GM18951 (cell line): ENCODE measurements around the gene PIK3R6.

Source experiments
- POLR2A ChIP-seq: IDR thresholded peaks from 4 replicates; pipeline ENCODE4 v1.6.1; 2011; ENCODE audit warnings: mild to moderate bottlenecking; ENCODE audit not compliant: insufficient read length, insufficient read depth; ENCODE audit errors: extremely low read depth
- in situ Hi-C: fragments of 300-500 bp; cut with MboI; formaldehyde crosslinking; loops from one replicate; pipeline ENCODE4 v1.12.0; 2022; ENCODE audit warnings: low sequenced_read_pairs, mixed read lengths, inconsistent platforms; ENCODE audit not compliant: unreplicated experiment

Gene PIK3R6

DNA sequence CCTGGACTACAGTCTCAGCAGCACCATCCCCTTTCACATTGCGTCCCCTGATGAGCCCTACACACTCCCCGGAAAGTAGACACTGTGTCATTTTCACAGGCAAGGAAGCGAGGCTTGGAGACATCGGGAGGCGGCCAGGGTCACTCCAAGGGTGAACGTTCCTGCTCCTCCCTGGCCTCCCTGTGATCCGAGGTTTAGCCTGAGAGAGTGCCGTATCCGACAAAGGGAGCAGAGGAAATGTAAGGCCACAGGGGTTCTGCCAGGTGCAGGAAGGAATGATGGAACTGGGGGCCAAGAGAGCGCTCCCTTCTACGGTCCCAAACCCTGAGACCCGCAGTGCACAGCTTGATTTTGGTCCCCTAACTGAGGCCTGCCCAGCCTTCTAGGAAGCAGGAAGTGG, 8.0 kb upstream of the PIK3R6 start:
- TF ChIP-seq POLR2A = no peak
- in situ Hi-C loops = no loop called here

DNA sequence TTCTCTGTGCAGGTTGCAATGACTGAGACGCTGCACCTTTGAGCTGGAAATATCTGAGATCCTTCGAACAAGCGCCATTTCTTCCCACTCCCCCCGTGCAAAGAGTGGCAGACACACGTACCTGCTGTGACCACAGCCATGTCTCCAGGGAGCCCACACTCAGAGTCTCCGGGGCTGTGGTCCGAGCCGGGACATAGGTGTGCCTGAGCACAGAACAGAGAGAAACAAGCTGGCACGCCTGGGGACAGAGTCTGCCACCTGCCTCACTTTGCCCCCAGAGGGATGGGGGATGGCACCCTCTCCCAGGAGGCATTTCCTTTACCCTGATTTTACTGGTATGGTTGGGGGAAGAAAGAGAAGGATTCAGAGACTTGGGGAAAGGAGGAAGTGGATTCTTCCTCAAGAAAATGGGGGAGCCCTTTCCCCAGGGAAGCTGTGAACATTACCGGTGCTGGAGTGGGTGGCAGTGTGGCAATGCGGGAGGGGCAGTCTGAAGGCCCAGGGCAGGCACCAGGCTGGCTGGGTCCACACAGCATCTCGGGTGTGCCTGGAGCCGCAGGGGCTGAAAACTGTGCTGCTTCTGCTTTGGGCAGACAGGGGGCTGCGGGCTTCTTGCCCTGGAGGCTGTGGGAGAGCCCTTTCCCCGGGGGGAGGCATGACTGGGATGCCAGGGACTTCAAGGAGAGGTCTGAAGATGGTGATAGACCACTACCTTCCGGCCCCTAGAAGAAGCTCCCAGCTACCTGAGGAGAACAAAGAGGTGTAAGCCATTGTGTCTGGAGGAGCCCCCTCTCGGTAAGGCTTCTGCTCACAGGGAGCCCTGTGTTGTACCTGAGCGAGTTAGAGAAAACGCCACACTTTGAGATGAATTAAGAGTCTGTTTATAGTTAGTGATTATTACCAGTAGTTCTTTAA, 6.6 kb upstream of the PIK3R6 start:
- in situ Hi-C loops = no loop called here
- no peak for TF ChIP-seq POLR2A

GRCh38 chr17:8872705-8873435, 5.4 kb upstream of the PIK3R6 start:
- no peak for TF ChIP-seq POLR2A
- in situ Hi-C loops = no loop called here

DNA sequence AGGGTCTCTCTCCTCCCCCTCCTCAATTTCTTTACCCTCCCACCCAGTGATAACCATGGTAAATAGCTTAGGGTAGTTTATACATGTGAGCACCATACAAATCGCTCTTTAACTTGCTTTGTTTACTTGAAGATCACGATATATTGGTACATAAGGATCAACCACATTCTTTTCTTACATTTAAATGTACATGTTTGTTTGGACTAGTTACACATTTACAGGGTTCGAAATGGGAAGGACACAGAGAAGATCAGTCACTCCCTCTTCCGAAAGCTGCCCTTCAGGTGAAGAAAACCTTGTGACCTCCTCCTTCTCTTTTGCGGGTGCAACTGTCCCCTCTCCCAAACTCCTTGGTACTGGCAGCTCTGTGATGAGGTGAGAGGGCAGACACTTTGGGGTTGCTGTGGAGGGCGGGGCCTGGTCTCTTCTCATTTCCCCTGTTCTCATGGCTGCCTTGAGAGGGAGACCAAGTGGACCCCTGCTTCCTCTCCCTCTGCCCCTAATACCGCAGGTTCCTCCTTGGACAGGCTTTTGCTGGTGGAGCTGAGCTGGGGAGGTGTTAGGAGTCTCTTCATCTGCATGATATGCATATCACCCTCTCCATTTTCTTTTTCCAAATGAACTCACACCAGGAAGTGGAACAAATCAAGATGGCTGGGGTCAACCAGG, 4.7 kb upstream of the PIK3R6 start:
- in situ Hi-C loops = no loop called here
- no peak for TF ChIP-seq POLR2A

DNA sequence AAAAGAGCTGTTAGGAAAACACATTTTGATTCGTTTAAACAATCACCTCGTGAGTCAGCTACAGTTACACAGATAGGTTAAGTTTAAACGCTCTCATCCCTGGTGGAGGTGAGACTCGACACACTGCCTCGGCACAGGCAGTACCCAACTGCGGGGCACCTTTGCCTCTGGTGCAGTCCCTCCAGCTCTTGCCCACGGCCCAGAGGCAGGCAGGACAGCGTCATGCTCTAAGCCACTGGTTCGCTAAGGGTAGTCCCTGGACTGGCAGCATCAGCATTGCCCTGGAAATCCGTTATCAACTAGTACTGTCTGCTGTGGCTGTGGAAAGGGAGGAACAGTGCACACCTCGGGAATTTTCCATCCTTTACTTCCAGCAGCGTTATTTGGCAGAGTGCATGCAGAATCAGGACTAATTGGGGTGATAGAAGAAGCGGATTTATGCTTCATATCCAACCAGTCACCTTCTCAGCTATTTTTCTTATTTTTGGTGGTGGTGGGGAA, 3.7 kb upstream of the PIK3R6 start:
- in situ Hi-C loops = no loop called here
- no peak for TF ChIP-seq POLR2A

GRCh38 chr17:8870406-8871040, 3.0 kb upstream of the PIK3R6 start:
- in situ Hi-C loops = no loop called here
- no peak for TF ChIP-seq POLR2A

DNA sequence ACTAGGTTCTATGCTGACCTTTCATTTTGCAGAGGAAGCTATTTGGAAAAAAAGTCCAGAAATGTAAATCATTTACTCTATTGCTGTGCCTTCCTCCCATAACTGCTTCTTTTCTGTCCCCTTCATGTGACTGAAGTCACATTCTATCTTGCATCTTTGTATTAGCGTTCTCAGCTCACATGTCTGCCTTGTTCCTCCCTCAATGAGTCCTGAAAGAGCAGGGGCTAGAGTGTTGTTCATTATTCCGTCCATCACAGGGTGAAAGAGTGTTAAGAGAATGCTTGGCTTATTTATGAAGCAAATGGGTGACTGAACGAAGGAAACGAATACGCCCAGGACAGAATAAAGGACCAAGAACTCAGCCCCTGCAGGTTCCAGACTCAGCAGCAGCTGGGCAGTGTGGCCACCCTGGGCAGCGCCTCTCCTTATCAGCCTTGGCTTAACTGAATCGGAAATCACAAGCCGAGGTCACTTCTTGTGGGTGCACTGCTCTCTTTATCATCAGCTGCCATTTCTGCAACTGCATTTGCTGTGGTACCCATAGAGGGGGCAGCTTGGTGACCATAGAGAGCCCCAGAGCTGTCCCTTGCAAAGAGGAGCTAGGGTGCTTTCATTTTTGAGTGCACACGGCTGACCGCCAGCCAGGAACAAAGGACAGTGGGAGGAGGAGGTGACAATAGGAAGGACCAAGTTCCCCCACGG, 1.8 kb upstream of the PIK3R6 start:
- TF ChIP-seq POLR2A = no peak
- in situ Hi-C loops = no loop called here

DNA sequence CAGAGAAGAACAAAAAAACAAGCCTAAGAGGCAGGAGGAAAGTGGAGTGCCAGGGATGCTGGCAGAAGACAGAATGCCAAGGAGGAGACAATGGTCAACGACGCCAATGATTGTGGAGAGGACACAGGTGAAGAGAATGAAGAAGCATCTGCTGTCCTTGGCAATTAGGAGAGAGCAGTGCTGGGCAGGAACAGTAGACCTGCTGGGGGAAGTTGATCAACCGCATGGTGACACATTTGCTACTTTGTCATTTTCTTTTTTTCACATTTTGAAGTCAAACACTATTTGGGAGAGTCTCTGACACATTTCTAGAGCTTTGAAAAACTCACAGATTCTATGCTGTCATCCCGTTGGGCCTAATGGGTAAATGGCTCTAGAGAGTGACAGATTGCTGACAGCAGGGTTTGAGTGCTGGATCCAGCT, 1.1 kb upstream of the PIK3R6 start:
- in situ Hi-C loops = no loop called here
- no peak for TF ChIP-seq POLR2A

DNA sequence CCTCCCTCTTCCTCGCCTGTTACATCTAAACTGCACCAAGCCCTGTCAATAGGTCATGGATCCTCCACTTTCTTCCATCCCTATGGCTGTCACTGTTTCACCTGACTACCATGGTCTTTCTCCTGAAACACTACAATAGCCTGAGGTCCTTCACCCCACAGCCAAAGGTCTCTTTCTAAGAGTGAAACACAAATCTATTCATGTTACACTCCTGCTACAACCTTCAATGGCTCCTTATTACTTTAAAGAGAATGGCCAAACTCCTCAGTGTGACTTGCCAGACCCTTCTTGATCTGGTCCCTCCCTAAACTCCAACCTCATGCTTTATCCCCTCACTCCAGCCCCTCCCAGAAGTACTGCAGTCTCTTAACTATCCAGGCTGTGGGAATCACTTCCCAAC, 618 bp upstream of the PIK3R6 start:
- in situ Hi-C loops = no loop called here
- no peak for TF ChIP-seq POLR2A

DNA sequence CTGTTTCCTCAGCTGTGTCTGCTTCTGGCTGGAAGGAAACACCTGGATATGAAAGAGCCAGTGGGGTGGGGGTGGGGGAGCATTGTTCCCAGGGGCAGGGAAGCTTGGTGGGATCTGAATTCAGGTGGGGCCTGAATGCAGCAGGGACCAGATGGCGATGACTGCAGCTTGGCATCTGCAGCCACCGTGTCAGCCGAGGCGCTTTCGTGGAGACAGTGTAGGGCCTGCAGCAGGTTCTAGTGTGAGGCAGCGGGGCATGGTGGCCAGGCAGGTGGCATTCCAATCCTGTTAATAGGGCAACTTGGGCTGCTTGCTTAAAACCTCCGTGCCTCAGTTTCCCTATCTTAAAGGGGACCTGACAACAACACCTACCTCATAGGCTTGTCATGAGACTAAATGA, 1.7 kb downstream of the PIK3R6 start:
- in situ Hi-C loops = no loop called here
- TF ChIP-seq POLR2A = no peak

DNA sequence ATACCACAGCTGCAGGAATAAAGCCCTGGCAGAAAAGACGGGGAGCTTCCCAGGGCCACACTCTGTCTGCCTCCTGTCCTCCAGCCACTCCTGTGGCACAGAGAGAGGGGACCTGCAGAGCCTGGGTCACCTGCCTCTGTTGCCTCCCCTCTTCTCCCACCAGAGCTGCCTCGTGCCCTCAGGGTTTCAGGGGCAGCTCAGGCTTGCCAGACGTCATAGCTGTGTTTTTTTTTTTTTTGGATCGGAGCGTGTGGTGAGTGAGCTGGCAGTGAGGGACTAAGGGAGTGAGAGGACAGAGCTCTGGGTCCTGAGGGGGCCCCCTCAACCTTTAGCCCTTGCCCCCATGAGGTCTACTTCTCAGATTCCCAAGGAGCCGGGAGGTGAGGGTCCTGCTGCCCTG, 2.1 kb downstream of the PIK3R6 start:
- in situ Hi-C loops = no loop called here
- no peak for TF ChIP-seq POLR2A
